IMR-90 (cell line): Measurements from ENCODE around the gene GPR15LG. TPM values are rescaled to one million over a fixed set of nuclear protein-coding genes. Genes with fewer than 3 reads are reported as not detected.

Experiments
- ATAC-seq: fragments of 200-7000 bp; cut with Tn5 transposase; 2 replicates; pipeline ENCODE4 v1.9.1; 2020; ENCODE audit warnings: low read depth, mild to moderate bottlenecking, moderate library complexity
- BruUV-seq: library from RNA; stranded (reverse); fragments of 400-500 nt; replicated peaks from 2 replicates; lab custom pipeline; 2021; lab: Mats Ljungman, UMichigan
- CTCF ChIA-PET: fragments of 300-600 bp; formaldehyde crosslinking; extraction: SDS; loops from one replicate; lab custom pipeline; 2021; ENCODE audit warnings: antibody characterized with exemption; lab: Yijun Ruan, JAX
- POLR2A ChIA-PET: fragments of 300-600 bp; sonication (Branson Sonifier 250); formaldehyde crosslinking; loops from one replicate; lab custom pipeline; 2022; ENCODE audit warnings: antibody characterized with exemption; ENCODE audit not compliant: unreplicated experiment; lab: Charles Lee
- DNase-seq: peaks from one replicate; pipeline ENCODE4 v3.0.0; 2013
- H2AFZ ChIP-seq: replicated peaks from 2 replicates; pipeline ENCODE3; 2013; ENCODE audit warnings: low read length, mild to moderate bottlenecking; ENCODE audit not compliant: poor library complexity
- H2AK5ac ChIP-seq: 2 replicates; pipeline ENCODE4 v1.6.1; 2013; ENCODE audit warnings: low read depth, low read length, inconsistent platforms
- H2AK9ac ChIP-seq: replicated peaks from 2 replicates; pipeline ENCODE3; 2013; ENCODE audit warnings: mild to moderate bottlenecking, low read depth, low read length, moderate library complexity; ENCODE audit not compliant: poor library complexity
- H2BK120ac ChIP-seq: 2 replicates; pipeline ENCODE4 v1.6.1; 2013; ENCODE audit warnings: low read depth, low read length, inconsistent platforms
- H2BK15ac ChIP-seq: 3 replicates; pipeline ENCODE4 v1.6.1; 2013; ENCODE audit warnings: low read depth, low read length, inconsistent platforms
- H2BK20ac ChIP-seq: 2 replicates; pipeline ENCODE4 v1.6.1; 2013; ENCODE audit warnings: low read depth, mild to moderate bottlenecking, inconsistent platforms, low read length, moderate library complexity
- H2BK5ac ChIP-seq: 2 replicates; pipeline ENCODE4 v1.6.1; 2013; ENCODE audit warnings: mild to moderate bottlenecking, low read depth, low read length, inconsistent platforms; ENCODE audit not compliant: poor library complexity, severe bottlenecking
- H3K14ac ChIP-seq: replicated peaks from 2 replicates; pipeline ENCODE4 v1.6.1; 2013; ENCODE audit warnings: low read depth, low read length, inconsistent platforms
- H3K18ac ChIP-seq: 2 replicates; pipeline ENCODE4 v1.6.1; 2013; ENCODE audit warnings: low read depth, low read length, control low read depth
- H3K23ac ChIP-seq: 2 replicates; pipeline ENCODE4 v1.6.1; 2013; ENCODE audit warnings: low read depth, low read length, inconsistent platforms
- H3K27ac ChIP-seq: 2 replicates; pipeline ENCODE4 v1.5.1; 2013; ENCODE audit warnings: mild to moderate bottlenecking, control low read depth, low read length; ENCODE audit not compliant: insufficient read depth
- H3K27me3 ChIP-seq: 2 replicates; pipeline ENCODE4 v1.6.1; 2013; ENCODE audit warnings: low read length; ENCODE audit not compliant: control insufficient read depth, insufficient read depth
- H3K36me3 ChIP-seq: 2 replicates; pipeline ENCODE4 v1.6.1; 2013; ENCODE audit warnings: low read length, mixed read lengths; ENCODE audit not compliant: control insufficient read depth, insufficient read depth
- H3K4ac ChIP-seq: 2 replicates; pipeline ENCODE4 v1.6.1; 2013; ENCODE audit warnings: low read depth, low read length, inconsistent platforms
- H3K4me1 ChIP-seq: 2 replicates; pipeline ENCODE4 v1.6.1; 2013; ENCODE audit warnings: low read length, mixed read lengths; ENCODE audit not compliant: control insufficient read depth, insufficient read depth
- H3K4me2 ChIP-seq: 2 replicates; pipeline ENCODE4 v1.6.1; 2013; ENCODE audit warnings: low read depth, mild to moderate bottlenecking, control low read depth, low read length, moderate library complexity
- H3K4me3 ChIP-seq: 2 replicates; pipeline ENCODE4 v1.5.1; 2013; ENCODE audit warnings: low read depth, mild to moderate bottlenecking, control low read depth, low read length, moderate library complexity; ENCODE audit not compliant: insufficient read depth
- H3K56ac ChIP-seq: 2 replicates; pipeline ENCODE4 v1.6.1; 2013; ENCODE audit warnings: low read length, inconsistent platforms; ENCODE audit not compliant: insufficient read depth; ENCODE audit errors: extremely low read depth
- H3K79me1 ChIP-seq, 2 experiments: 2 replicates each; pipeline ENCODE4 v1.6.1; 2013; ENCODE audit warnings: low read length in 2 of 2, inconsistent platforms in 1 of 2, low read depth in 1 of 2
- H3K9ac ChIP-seq: 2 replicates; pipeline ENCODE4 v1.6.1; 2013; ENCODE audit warnings: low read depth, low read length, control low read depth
- H3K9me1 ChIP-seq: 2 replicates; pipeline ENCODE4 v1.6.1; 2013; ENCODE audit warnings: low read length, inconsistent platforms; ENCODE audit not compliant: insufficient read depth
- H3K9me3 ChIP-seq: 2 replicates; pipeline ENCODE4 v1.6.1; 2013; ENCODE audit warnings: low read length; ENCODE audit not compliant: control insufficient read depth, insufficient read depth
- H4K20me1 ChIP-seq: 2 replicates; pipeline ENCODE4 v1.6.1; 2013; ENCODE audit warnings: low read length, inconsistent platforms; ENCODE audit not compliant: insufficient read depth
- H4K5ac ChIP-seq: 2 replicates; pipeline ENCODE4 v1.6.1; 2013; ENCODE audit warnings: mild to moderate bottlenecking, low read depth, low read length, control low read depth
- H4K8ac ChIP-seq, 2 experiments: 2 replicates each; pipeline ENCODE4 v1.6.1; 2013; ENCODE audit warnings: low read depth in 2 of 2, low read length in 2 of 2, control low read depth in 1 of 2, inconsistent platforms in 1 of 2
- H4K91ac ChIP-seq: 2 replicates; pipeline ENCODE4 v1.6.1; 2013; ENCODE audit warnings: low read depth, low read length, inconsistent platforms; ENCODE audit not compliant: insufficient read depth
- BHLHE40 ChIP-seq: fragments of 150-350 bp; IDR thresholded peaks from 2 replicates; pipeline ENCODE4 v1.6.1; 2016; ENCODE audit warnings: mild to moderate bottlenecking, low read depth, low read length
- CHD1 ChIP-seq: IDR thresholded peaks from 2 replicates; pipeline ENCODE4 v1.6.1; 2012; ENCODE audit warnings: low read depth, low read length, improper control_type of control experiment
- CTCF ChIP-seq: conservative IDR thresholded peaks from 2 replicates; pipeline ENCODE4 v1.5.1; 2012; ENCODE audit warnings: mild to moderate bottlenecking, low read depth, low read length, improper control_type of control experiment
- ELK1 ChIP-seq: fragments of 150-350 bp; IDR thresholded peaks from 2 replicates; pipeline ENCODE4 v1.6.1; 2016; ENCODE audit warnings: low read depth, mild to moderate bottlenecking, low read length, moderate library complexity, borderline replicate concordance
- FOS ChIP-seq: fragments of 150-350 bp; IDR thresholded peaks from 2 replicates; pipeline ENCODE4 v1.6.1; 2016; ENCODE audit warnings: low read depth, low read length
- MAZ ChIP-seq: IDR thresholded peaks from 2 replicates; pipeline ENCODE4 v1.6.1; 2012; ENCODE audit warnings: low read depth, mild to moderate bottlenecking, low read length, improper control_type of control experiment, moderate library complexity, borderline replicate concordance
- NFE2L2 ChIP-seq: fragments of 150-350 bp; IDR thresholded peaks from 2 replicates; pipeline ENCODE4 v1.6.1; 2016; ENCODE audit warnings: low read depth, mild to moderate bottlenecking, low read length
- POLR2A ChIP-seq: IDR thresholded peaks from 2 replicates; pipeline ENCODE4 v1.6.1; 2012; ENCODE audit warnings: mild to moderate bottlenecking, low read depth, low read length
- RAD21 ChIP-seq: IDR thresholded peaks from 2 replicates; pipeline ENCODE4 v1.6.1; 2012; ENCODE audit warnings: low read length, improper control_type of control experiment
- RCOR1 ChIP-seq: IDR thresholded peaks from 2 replicates; pipeline ENCODE4 v1.6.1; 2012; ENCODE audit warnings: mild to moderate bottlenecking, low read length, improper control_type of control experiment; ENCODE audit not compliant: insufficient replicate concordance
- RFX5 ChIP-seq: IDR thresholded peaks from 2 replicates; pipeline ENCODE4 v1.8.0; 2012; ENCODE audit warnings: low read depth, mild to moderate bottlenecking, low read length, moderate library complexity
- SMC3 ChIP-seq: fragments of 150-350 bp; IDR thresholded peaks from 2 replicates; pipeline ENCODE4 v1.6.1; 2016; ENCODE audit warnings: low read depth, mild to moderate bottlenecking, antibody characterized with exemption, low read length, moderate library complexity
- USF2 ChIP-seq: fragments of 150-350 bp; IDR thresholded peaks from 2 replicates; pipeline ENCODE4 v1.6.1; 2017; ENCODE audit warnings: mild to moderate bottlenecking, antibody characterized with exemption, low read length, low read depth
- WGBS, 2 experiments: methylation state at CpG; one replicate each; pipeline versions ENCODE4 v1.1.5 to v1.1.7; 2013; ENCODE audit warnings: missing lambda C conversion rate in 2 of 2; ENCODE audit not compliant: insufficient read length in 1 of 2; ENCODE audit errors: extremely low coverage in 2 of 2; 5-methylcytosine and 5-hydroxymethylcytosine counted together
- dilution Hi-C: fragments of 300-500 bp; cut with HindIII; formaldehyde crosslinking; loops from one replicate; pipeline ENCODE4 v1.14.3; 2018; ENCODE audit warnings: low sequenced_read_pairs; ENCODE audit not compliant: unreplicated experiment
- in situ Hi-C: fragments of 300-500 bp; cut with MboI; formaldehyde crosslinking; loops from 3 replicates; pipeline ENCODE4 v1.14.3; 2019; ENCODE audit warnings: low sequenced_read_pairs, inconsistent platforms, mixed read lengths
- intact Hi-C: fragments of 100-400 bp; cut with micrococcal nuclease; formaldehyde crosslinking; loops from 2 replicates; pipeline ENCODE4 v1.10.0; 2022
- polyA plus RNA-seq, 3 experiments: library from polyadenylated mRNA; depleted of rRNA; stranded (reverse); fragments of >200 nt; gene quantifications; 2 replicates each; pipeline ENCODE4 v1.2.3, GENCODE V29; 2012; ENCODE audit warnings: low replicate concordance in 1 of 3
- total RNA-seq: library from RNA; depleted of rRNA; stranded (reverse); fragments of >200 nt; gene quantifications from 2 replicates; pipeline ENCODE4 v1.2.3, GENCODE V29; 2012

Gene GPR15LG
- total and polyA plus RNA-seq, 2 of the 4 experiments (the other 2 are of a cell fraction), result not detected

- no peak overlapping the region for H3K27ac ChIP-seq
- ATAC-seq (no peak), DNase-seq (no peak)
- no peak overlapping the region for H2AFZ ChIP-seq
- no peak overlapping the region for H3K4ac ChIP-seq
- BruUV-seq, result no TSS peak
- H3K9me3 ChIP-seq, result peaks cover 3% of the 10 kb centered on the region; the same call in 1 of the 2 replicates
- no peaks in the 10 kb centered on the region for H3K27me3 ChIP-seq
- no peak overlapping the region for H3K4me2 ChIP-seq
- H4K8ac ChIP-seq, result no peak overlapping the region
- H2AK9ac ChIP-seq, result no peak overlapping the region
- H2BK15ac ChIP-seq, result no peak overlapping the region
- no peak overlapping the region for H2BK20ac ChIP-seq
- no peak overlapping the region for H3K4me3 ChIP-seq
- H3K36me3 ChIP-seq, result no peaks in the 10 kb centered on the region
- H2AK5ac ChIP-seq, result no peak overlapping the region
- no CpG with 5 or more reads among the region's 1 CpG for WGBS, 2 experiments
- in situ Hi-C loops, result no loop called here
- H4K91ac ChIP-seq, result no peak overlapping the region
- intact Hi-C loops, result no loop called here
- dilution Hi-C loops, result no loop called here
- H3K14ac ChIP-seq, result no peak overlapping the region
- no peak overlapping the region for H3K9ac ChIP-seq
- no peak overlapping the region for H3K56ac ChIP-seq
- no peaks in the 10 kb centered on the region for H3K9me1 ChIP-seq
- no peaks in the 10 kb centered on the region for H4K20me1 ChIP-seq
- H3K4me1 ChIP-seq, result no peaks in the 10 kb centered on the region
- H3K23ac ChIP-seq, result no peak overlapping the region
- CTCF ChIA-PET, result no interaction called here
- no peak overlapping the region for H2BK5ac ChIP-seq
- no peak overlapping the region for H2BK120ac ChIP-seq
- no peak for TF ChIP-seq MAZ
- no peak for TF ChIP-seq CHD1
- TF ChIP-seq NFE2L2, result no peak
- no peak for TF ChIP-seq FOS
- TF ChIP-seq CTCF, result no peak
- TF ChIP-seq RCOR1, result no peak
- no peak for TF ChIP-seq RFX5
- TF ChIP-seq USF2, result no peak
- TF ChIP-seq RAD21, result no peak
- no peak for TF ChIP-seq BHLHE40
- TF ChIP-seq ELK1, result no peak
- TF ChIP-seq POLR2A, result no peak
- no peak for TF ChIP-seq SMC3
- H3K79me1 ChIP-seq, result no peaks in the 10 kb centered on the region
- no peak overlapping the region for H4K5ac ChIP-seq
- H3K18ac ChIP-seq, result no peak overlapping the region
- POLR2A ChIA-PET, result no interaction called here
Observed at GRCh38 chr10:84126785-84127167, 46.8 kb upstream of the GPR15LG start.
